SU-DHL-6 (cell line): Measurements from ENCODE around the gene ACOX2.

ENCODE experiments used
- H2AFZ ChIP-seq: fragments of 200-600 bp; sonication (generic); 2 replicates; pipeline ENCODE4 v1.6.1; 2014; ENCODE audit warnings: low read depth, mild to moderate bottlenecking, moderate library complexity, mixed read lengths, antibody characterized with exemption, low read length; ENCODE audit not compliant: severe bottlenecking
- H3F3A ChIP-seq: fragments of 200-600 bp; shearing (Covaris generic); 2 replicates; pipeline ENCODE4 v1.6.0; 2016; ENCODE audit warnings: antibody characterized with exemption, mild to moderate bottlenecking; ENCODE audit not compliant: insufficient read depth
- H3K27ac ChIP-seq: fragments of 200-600 bp; sonication (generic); 2 replicates; pipeline ENCODE4 v1.5.1; 2016; ENCODE audit warnings: low read depth, mild to moderate bottlenecking, low read length, moderate library complexity, mixed read lengths
- H3K27me3 ChIP-seq: fragments of 200-600 bp; sonication (generic), shearing (Covaris generic); 2 replicates; pipeline ENCODE4 v1.6.0; 2014; ENCODE audit warnings: mild to moderate bottlenecking, low read length
- H3K36me3 ChIP-seq: fragments of 200-600 bp; sonication (generic); 2 replicates; pipeline ENCODE4 v1.6.1; 2014; ENCODE audit warnings: mild to moderate bottlenecking, low read length, mixed read lengths
- H3K4me2 ChIP-seq: fragments of 300-600, 200-600 bp; shearing (Covaris generic), sonication (generic); 2 replicates; pipeline ENCODE4 v1.6.0; 2014; ENCODE audit warnings: low read length, low read depth, mild to moderate bottlenecking; ENCODE audit not compliant: poor library complexity, severe bottlenecking
- H3K4me3 ChIP-seq: fragments of 200-600 bp; sonication (generic); 2 replicates; pipeline ENCODE4 v1.5.1; 2014; ENCODE audit warnings: antibody characterized with exemption, low read length, mild to moderate bottlenecking, mixed read lengths; ENCODE audit not compliant: insufficient read depth, poor library complexity, severe bottlenecking
- H3K79me2 ChIP-seq: fragments of 200-600 bp; sonication (generic); 2 replicates; pipeline ENCODE4 v1.6.1; 2014; ENCODE audit warnings: mild to moderate bottlenecking, low read length, moderate library complexity; ENCODE audit not compliant: insufficient read depth
- H3K9ac ChIP-seq: fragments of 200-600 bp; sonication (generic); 2 replicates; pipeline ENCODE4 v1.7.0; 2014; ENCODE audit warnings: mild to moderate bottlenecking, low read length
- H3K9me2 ChIP-seq: fragments of 200-600 bp; sonication (generic); replicated peaks from 2 replicates; pipeline ENCODE4 v1.6.1; 2014; ENCODE audit warnings: low read length; ENCODE audit not compliant: insufficient read depth
- H3K9me3 ChIP-seq: fragments of 200-600 bp; sonication (generic); 2 replicates; pipeline ENCODE4 v1.6.1; 2014; ENCODE audit warnings: low read length, mixed read lengths; ENCODE audit not compliant: insufficient read depth
- H4K20me1 ChIP-seq: fragments of 200-600 bp; sonication (generic); 2 replicates; pipeline ENCODE4 v1.6.1; 2014; ENCODE audit warnings: low read depth, mild to moderate bottlenecking, antibody characterized with exemption, low read length, moderate library complexity, mixed read lengths
- EZH2phosphoT487 ChIP-seq: fragments of 200-600 bp; sonication (generic), shearing (Covaris generic); conservative IDR thresholded peaks from 2 replicates; pipeline ENCODE4 v1.6.1; 2018; ENCODE audit warnings: mild to moderate bottlenecking, antibody characterized with exemption, low read length, moderate library complexity, mixed read lengths
- TF ChIP-seq, protein P1 (sequence below): fragments of 200-600 bp; sonication (generic); IDR thresholded peaks from one replicate; pipeline ENCODE4 v1.5.1; 2017; ENCODE audit warnings: antibody characterized with exemption, mild to moderate bottlenecking, low read length, moderate library complexity; ENCODE audit not compliant: insufficient read depth, poor library complexity, severe bottlenecking

Gene ACOX2

DNA sequence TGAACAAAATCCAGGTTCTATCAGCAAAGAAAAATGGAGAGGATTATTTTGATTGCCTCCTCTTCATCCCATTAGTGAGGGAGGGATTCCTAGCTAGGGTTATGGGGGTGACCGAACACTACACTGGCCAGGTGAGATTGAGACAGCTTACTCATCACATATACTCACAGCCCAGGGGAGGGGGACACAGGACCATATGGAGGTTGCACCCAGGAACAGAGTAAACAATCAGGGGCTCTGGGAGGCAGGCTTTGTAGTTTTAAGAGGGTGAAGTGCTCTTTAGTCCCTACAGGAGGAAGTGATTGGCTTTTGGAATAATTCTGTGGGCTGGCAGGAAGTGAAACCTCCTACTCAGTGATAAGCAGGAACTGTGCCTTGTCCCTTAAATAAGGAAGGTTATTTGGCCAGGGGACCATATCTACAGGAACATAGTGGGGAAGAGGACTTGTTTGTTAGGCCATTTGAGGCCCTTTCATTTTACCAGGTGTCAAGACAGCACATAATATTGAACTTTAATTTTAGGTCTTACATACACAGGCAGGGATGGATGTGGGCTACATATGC is 62.6 kb downstream of the ACOX2 start:
- no peak overlapping the region for H3K4me3 ChIP-seq
- no peaks in the 10 kb centered on the region for H3K36me3 ChIP-seq
- H3K9ac ChIP-seq = no peak overlapping the region
- no peaks in the 10 kb centered on the region for H3K9me2 ChIP-seq
- H3K27me3 ChIP-seq = no peaks in the 10 kb centered on the region
- no peaks in the 10 kb centered on the region for H3K9me3 ChIP-seq
- no peak overlapping the region for H3K27ac ChIP-seq
- H3K79me2 ChIP-seq = no peaks in the 10 kb centered on the region
- no peaks in the 10 kb centered on the region for H4K20me1 ChIP-seq
- H3K4me2 ChIP-seq = no peak overlapping the region
- no peak for TF ChIP-seq EZH2phosphoT487
- TF ChIP-seq, protein P1, sequence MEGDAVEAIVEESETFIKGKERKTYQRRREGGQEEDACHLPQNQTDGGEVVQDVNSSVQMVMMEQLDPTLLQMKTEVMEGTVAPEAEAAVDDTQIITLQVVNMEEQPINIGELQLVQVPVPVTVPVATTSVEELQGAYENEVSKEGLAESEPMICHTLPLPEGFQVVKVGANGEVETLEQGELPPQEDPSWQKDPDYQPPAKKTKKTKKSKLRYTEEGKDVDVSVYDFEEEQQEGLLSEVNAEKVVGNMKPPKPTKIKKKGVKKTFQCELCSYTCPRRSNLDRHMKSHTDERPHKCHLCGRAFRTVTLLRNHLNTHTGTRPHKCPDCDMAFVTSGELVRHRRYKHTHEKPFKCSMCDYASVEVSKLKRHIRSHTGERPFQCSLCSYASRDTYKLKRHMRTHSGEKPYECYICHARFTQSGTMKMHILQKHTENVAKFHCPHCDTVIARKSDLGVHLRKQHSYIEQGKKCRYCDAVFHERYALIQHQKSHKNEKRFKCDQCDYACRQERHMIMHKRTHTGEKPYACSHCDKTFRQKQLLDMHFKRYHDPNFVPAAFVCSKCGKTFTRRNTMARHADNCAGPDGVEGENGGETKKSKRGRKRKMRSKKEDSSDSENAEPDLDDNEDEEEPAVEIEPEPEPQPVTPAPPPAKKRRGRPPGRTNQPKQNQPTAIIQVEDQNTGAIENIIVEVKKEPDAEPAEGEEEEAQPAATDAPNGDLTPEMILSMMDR = no peak
- H2AFZ ChIP-seq = no peak overlapping the region
- H3F3A ChIP-seq = no peaks in the 10 kb centered on the region

DNA sequence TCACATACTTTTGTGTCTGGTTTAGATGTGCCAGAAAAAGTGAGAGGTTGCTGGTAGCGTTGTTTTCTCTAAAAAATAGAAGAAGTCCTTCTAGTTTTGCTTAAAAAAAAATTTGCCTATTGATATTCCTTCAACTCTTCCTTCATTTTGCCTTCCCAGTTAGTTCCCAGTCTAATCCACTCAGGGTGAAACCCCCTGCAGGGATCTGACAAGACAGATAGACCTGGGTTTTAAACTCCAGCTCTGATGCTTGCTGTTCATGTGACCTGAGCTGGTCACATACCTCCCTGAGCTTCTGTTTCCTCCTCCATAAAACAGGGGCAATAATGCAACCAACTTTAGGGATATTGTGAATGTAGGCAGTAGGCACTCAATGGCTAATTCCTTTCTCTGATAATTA is 63.7 kb downstream of the ACOX2 start:
- Histone ChIP-seq H3K27me3 (no peaks in the 10 kb centered on the region), H3K36me3 (no peaks in the 10 kb centered on the region), H3K4me2 (no peak overlapping the region), H3K79me2 (no peaks in the 10 kb centered on the region), H3K9me3 (no peaks in the 10 kb centered on the region), H3K27ac (no peak overlapping the region), H3F3A (no peaks in the 10 kb centered on the region), H4K20me1 (no peaks in the 10 kb centered on the region), H3K9ac (no peak overlapping the region), H3K4me3 (no peak overlapping the region), H3K9me2 (no peaks in the 10 kb centered on the region), H2AFZ (no peak overlapping the region)
- no peak for TF ChIP-seq EZH2phosphoT487
- TF ChIP-seq, protein P1 = no peak

DNA sequence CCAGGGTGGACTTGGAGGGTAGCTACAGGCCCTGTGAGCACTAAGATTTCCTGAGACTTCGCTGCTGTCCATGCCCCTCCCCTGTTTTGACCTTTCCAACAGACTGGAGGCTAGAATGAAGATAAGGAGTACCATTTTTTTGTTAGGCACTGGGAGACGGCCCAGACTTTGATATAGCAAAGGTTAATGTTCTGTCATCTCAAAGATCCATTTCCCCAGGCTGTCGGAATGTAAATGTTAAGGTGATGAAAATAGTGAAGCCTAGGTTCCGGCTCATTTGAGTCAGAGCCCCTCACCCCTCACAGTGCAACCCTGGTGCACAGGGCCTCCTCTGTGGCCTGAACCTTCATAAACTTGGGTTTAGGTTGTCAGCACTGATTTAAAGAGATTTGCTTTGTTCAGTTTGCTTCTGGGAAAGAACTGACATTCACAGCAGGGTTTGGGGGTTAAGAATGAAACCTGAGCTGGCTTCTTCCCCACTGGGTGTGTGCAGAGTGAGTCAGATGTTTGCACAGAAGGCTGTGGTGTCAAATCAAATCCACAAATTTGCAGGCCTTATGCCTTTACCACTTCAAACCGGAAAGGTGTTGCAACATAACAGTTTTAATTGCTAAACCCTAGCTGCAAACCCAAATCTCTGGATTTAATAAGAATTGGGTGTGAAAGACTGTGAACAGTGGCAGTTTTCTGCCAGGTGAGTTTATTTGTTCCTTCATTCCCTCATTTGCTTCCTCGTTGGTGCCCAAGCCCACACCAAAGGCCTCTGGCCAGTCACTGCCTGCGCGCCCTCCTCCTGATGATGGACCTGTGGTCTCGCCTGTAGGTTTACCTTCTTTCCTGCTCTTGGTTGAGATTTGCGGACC is 65.7 kb downstream of the ACOX2 start:
- TF ChIP-seq, protein P1 = no peak
- TF ChIP-seq EZH2phosphoT487 = no peak
- H3K4me3 ChIP-seq = no peak overlapping the region
- no peak overlapping the region for H3K27ac ChIP-seq
- H3K27me3 ChIP-seq = no peaks in the 10 kb centered on the region
- H3F3A ChIP-seq = no peaks in the 10 kb centered on the region
- no peaks in the 10 kb centered on the region for H3K9me2 ChIP-seq
- H4K20me1 ChIP-seq = no peaks in the 10 kb centered on the region
- H3K9me3 ChIP-seq = no peaks in the 10 kb centered on the region
- no peak overlapping the region for H3K9ac ChIP-seq
- no peaks in the 10 kb centered on the region for H3K36me3 ChIP-seq
- H3K79me2 ChIP-seq = no peaks in the 10 kb centered on the region
- no peak overlapping the region for H3K4me2 ChIP-seq
- H2AFZ ChIP-seq = no peak overlapping the region
